GM23338 (cell line): ENCODE results near the gene NCAPH2. TPM values are rescaled to one million over a fixed set of nuclear protein-coding genes. Genes with fewer than 3 reads are reported as not detected.

Experiments
- ATAC-seq: fragments of 200-7000 bp; cut with Tn5 transposase; 3 replicates; pipeline ENCODE4 v1.9.1; 2020
- DNase-seq: peaks from one replicate; pipeline ENCODE4 v3.0.0-alpha.2; 2015; ENCODE audit warnings: low spot score
- H2AFZ ChIP-seq: fragments of 200-600 bp; sonication (generic); 2 replicates; pipeline ENCODE4 v1.8.0; 2016; ENCODE audit warnings: antibody characterized with exemption, mild to moderate bottlenecking, moderate library complexity
- H3F3A ChIP-seq: fragments of 200-600 bp; sonication (generic); replicated peaks from 2 replicates; pipeline ENCODE4 v1.8.0; 2017; ENCODE audit warnings: antibody characterized with exemption, mixed run types, low read depth
- H3K27ac ChIP-seq: fragments of 200-600 bp; sonication (generic); 2 replicates; pipeline ENCODE4 v1.6.1; 2016; ENCODE audit warnings: low read depth
- H3K27me3 ChIP-seq: fragments of 200-600 bp; sonication (generic); 2 replicates; pipeline ENCODE4 v1.8.0; 2016; ENCODE audit warnings: mild to moderate bottlenecking, mixed run types, moderate library complexity; ENCODE audit not compliant: insufficient read depth
- H3K36me3 ChIP-seq: fragments of 200-600 bp; sonication (generic); 2 replicates; pipeline ENCODE4 v1.8.0; 2016; ENCODE audit warnings: mild to moderate bottlenecking; ENCODE audit not compliant: insufficient read depth
- H3K4me1 ChIP-seq: fragments of 200-600 bp; sonication (generic); 2 replicates; pipeline ENCODE4 v1.8.0; 2016; ENCODE audit warnings: mild to moderate bottlenecking, moderate library complexity; ENCODE audit not compliant: insufficient read depth
- H3K4me2 ChIP-seq: fragments of 200-600 bp; sonication (generic); 2 replicates; pipeline ENCODE4 v1.7.1; 2017; ENCODE audit warnings: mixed run types
- H3K4me3 ChIP-seq: fragments of 200-600 bp; sonication (generic); 2 replicates; pipeline ENCODE4 v1.6.1; 2016; ENCODE audit warnings: mixed run types
- H3K79me2 ChIP-seq: fragments of 200-600 bp; sonication (generic); replicated peaks from 2 replicates; pipeline ENCODE4 v1.8.0; 2017; ENCODE audit warnings: mild to moderate bottlenecking; ENCODE audit not compliant: insufficient read depth
- H3K9me2 ChIP-seq: fragments of 200-600 bp; sonication (generic); 2 replicates; pipeline ENCODE4 v1.8.0; 2017; ENCODE audit not compliant: insufficient read depth
- H4K20me1 ChIP-seq: fragments of 200-600 bp; sonication (generic); replicated peaks from 2 replicates; pipeline ENCODE4 v1.8.0; 2017; ENCODE audit warnings: mild to moderate bottlenecking; ENCODE audit not compliant: insufficient read depth
- H3K27ac Mint-ChIP-seq: 2 replicates; pipeline ENCODE4 v1.8.0; 2020; ENCODE audit warnings: inconsistent platforms, mild to moderate bottlenecking, moderate library complexity, mixed read lengths
- H3K27me3 Mint-ChIP-seq: 3 replicates; pipeline ENCODE4 v1.8.0; 2022; ENCODE audit warnings: low read depth, mild to moderate bottlenecking, moderate library complexity, mixed read lengths, inconsistent platforms; ENCODE audit not compliant: insufficient read depth, poor library complexity
- H3K36me3 Mint-ChIP-seq: 3 replicates; pipeline ENCODE4 v1.8.0; 2021; ENCODE audit warnings: low read depth, mild to moderate bottlenecking, inconsistent platforms, moderate library complexity, mixed read lengths
- H3K4me1 Mint-ChIP-seq: 3 replicates; pipeline ENCODE4 v1.8.0; 2020; ENCODE audit warnings: mild to moderate bottlenecking, inconsistent platforms, mixed read lengths
- H3K4me3 Mint-ChIP-seq: 3 replicates; pipeline ENCODE4 v1.8.0; 2021; ENCODE audit warnings: moderate library complexity, mild to moderate bottlenecking, inconsistent platforms, mixed read lengths
- H3K9me3 Mint-ChIP-seq: 3 replicates; pipeline ENCODE4 v1.8.0; 2020; ENCODE audit warnings: moderate library complexity, mild to moderate bottlenecking, inconsistent platforms, mixed read lengths
- EZH2 ChIP-seq: fragments of 200-600 bp; sonication (generic); IDR thresholded peaks from one replicate; pipeline ENCODE4 v1.8.0; 2017; ENCODE audit warnings: antibody characterized with exemption, mild to moderate bottlenecking, low read depth; ENCODE audit not compliant: unreplicated experiment
- ZNF331 ChIP-seq: fragments of 250-450 bp; sonication (Bioruptor Pico); IDR thresholded peaks from 2 replicates; pipeline ENCODE4 v1.5.0; 2020; ENCODE audit warnings: low read depth, mild to moderate bottlenecking, moderate library complexity
- polyA plus RNA-seq: library from polyadenylated mRNA; unstranded; fragments of >200 nt; fragmentation: Nextera tagmentation; extraction: Ambion mirVana; gene quantifications from 2 replicates; pipeline ENCODE4 v1.2.1, GENCODE V29; 2016
- total RNA-seq: library from RNA; depleted of rRNA; stranded (reverse); fragments of >200 nt; shearing (Covaris generic); gene quantifications from 2 replicates; pipeline ENCODE4 v1.2.3, GENCODE V29; 2014
- TF ChIP-seq, protein P1 (sequence below): fragments of 250-450 bp; sonication (Bioruptor Pico); IDR thresholded peaks from 2 replicates; pipeline ENCODE4 v1.5.0; 2020; ENCODE audit warnings: mild to moderate bottlenecking, moderate library complexity
- TF ChIP-seq, protein P2 (sequence below), 2 experiments: fragments of 200-600 bp in 1 of 2; sonication (generic) in 1 of 2; conservative IDR thresholded peaks; 2 replicates each; pipeline versions ENCODE4 v1.5.1 to v1.6.1; 2016 to 2017; ENCODE audit warnings: antibody characterized with exemption in 2 of 2, low read depth in 2 of 2, mild to moderate bottlenecking in 2 of 2, moderate library complexity in 1 of 2

Gene NCAPH2
- total and polyA plus RNA-seq, 2 experiments from 2014 or later, result 52.2 to 76.1 TPM

DNA sequence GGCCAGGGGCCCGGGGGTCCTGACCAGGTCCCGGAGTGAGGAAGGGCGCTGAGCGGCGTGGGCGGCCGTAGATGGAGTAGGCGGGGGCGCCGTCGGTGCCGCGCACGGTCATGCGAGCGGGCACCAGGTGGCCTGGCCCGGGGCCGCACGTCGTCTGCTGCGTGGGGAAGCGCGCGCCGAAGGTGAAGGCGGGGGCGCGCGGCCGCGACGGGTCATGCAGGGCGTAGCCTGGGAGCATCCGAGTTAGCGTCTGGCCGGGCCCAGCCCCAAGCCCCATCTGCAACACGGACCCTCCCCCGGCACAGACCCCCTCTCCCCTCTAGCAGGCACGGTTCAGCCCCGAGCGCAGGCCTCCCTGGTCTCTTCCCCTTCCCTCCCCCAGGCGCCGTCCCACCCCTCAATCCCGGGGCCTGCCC, 23.5 kb downstream of the NCAPH2 start (continued):
- TF ChIP-seq, protein P1, sequence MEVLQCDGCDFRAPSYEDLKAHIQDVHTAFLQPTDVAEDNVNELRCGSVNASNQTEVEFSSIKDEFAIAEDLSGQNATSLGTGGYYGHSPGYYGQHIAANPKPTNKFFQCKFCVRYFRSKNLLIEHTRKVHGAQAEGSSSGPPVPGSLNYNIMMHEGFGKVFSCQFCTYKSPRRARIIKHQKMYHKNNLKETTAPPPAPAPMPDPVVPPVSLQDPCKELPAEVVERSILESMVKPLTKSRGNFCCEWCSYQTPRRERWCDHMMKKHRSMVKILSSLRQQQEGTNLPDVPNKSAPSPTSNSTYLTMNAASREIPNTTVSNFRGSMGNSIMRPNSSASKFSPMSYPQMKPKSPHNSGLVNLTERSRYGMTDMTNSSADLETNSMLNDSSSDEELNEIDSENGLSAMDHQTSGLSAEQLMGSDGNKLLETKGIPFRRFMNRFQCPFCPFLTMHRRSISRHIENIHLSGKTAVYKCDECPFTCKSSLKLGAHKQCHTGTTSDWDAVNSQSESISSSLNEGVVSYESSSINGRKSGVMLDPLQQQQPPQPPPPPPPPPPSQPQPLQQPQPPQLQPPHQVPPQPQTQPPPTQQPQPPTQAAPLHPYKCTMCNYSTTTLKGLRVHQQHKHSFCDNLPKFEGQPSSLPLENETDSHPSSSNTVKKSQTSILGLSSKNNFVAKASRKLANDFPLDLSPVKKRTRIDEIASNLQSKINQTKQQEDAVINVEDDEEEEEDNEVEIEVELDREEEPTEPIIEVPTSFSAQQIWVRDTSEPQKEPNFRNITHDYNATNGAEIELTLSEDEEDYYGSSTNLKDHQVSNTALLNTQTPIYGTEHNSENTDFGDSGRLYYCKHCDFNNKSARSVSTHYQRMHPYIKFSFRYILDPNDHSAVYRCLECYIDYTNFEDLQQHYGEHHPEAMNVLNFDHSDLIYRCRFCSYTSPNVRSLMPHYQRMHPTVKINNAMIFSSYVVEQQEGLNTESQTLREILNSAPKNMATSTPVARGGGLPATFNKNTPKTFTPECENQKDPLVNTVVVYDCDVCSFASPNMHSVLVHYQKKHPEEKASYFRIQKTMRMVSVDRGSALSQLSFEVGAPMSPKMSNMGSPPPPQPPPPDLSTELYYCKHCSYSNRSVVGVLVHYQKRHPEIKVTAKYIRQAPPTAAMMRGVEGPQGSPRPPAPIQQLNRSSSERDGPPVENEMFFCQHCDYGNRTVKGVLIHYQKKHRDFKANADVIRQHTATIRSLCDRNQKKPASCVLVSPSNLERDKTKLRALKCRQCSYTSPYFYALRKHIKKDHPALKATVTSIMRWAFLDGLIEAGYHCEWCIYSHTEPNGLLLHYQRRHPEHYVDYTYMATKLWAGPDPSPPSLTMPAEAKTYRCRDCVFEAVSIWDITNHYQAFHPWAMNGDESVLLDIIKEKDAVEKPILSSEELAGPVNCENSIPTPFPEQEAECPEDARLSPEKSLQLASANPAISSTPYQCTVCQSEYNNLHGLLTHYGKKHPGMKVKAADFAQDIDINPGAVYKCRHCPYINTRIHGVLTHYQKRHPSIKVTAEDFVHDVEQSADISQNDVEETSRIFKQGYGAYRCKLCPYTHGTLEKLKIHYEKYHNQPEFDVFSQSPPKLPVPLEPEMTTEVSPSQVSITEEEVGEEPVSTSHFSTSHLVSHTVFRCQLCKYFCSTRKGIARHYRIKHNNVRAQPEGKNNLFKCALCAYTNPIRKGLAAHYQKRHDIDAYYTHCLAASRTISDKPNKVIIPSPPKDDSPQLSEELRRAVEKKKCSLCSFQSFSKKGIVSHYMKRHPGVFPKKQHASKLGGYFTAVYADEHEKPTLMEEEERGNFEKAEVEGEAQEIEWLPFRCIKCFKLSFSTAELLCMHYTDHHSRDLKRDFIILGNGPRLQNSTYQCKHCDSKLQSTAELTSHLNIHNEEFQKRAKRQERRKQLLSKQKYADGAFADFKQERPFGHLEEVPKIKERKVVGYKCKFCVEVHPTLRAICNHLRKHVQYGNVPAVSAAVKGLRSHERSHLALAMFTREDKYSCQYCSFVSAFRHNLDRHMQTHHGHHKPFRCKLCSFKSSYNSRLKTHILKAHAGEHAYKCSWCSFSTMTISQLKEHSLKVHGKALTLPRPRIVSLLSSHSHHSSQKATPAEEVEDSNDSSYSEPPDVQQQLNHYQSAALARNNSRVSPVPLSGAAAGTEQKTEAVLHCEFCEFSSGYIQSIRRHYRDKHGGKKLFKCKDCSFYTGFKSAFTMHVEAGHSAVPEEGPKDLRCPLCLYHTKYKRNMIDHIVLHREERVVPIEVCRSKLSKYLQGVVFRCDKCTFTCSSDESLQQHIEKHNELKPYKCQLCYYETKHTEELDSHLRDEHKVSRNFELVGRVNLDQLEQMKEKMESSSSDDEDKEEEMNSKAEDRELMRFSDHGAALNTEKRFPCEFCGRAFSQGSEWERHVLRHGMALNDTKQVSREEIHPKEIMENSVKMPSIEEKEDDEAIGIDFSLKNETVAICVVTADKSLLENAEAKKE (CRISPR knock-in tag), result no peak

DNA sequence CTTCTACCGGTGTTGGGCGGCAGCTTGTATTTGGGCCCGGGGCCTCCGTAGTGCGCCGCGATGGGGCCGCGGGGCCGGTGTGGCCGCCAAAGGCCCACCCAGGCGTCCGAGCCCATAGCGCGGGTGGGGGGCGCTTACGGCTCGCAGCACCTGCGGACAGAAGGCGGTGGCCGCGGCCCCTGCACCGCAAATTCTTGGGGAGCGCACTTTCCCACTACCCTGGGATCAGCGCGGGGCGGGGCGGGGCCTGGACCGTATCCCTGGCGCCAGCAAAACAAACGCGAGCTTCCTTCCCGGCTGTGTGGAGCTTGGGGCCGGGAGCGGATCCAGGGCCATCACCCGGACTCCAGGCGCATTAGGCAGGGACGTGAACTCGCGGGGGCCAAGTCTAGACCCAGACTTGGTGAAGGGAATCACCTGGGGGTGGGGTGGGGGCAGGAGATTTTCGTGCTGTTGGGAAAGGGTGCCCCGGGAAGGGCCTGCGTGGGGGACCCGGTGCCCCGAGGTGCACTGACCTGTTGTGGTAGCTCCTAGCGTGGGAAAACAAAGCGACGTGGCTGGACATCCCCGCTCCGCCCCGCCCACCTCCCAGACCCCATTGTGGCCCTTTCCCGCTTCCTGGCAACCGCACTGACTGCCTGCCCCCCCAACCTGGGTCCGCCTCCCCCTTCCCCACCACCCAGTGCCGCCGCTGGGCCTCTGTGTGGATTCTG, 24.1 kb downstream of the NCAPH2 start:
- 0 out of 2 replicates have a peak, but pooled peaks cover 4% of the 10 kb centered on the region for H3K4me1 ChIP-seq
- no peaks in the 10 kb centered on the region for H3K36me3 ChIP-seq
- H3K9me2 ChIP-seq, result no peaks in the 10 kb centered on the region
- Mint-ChIP-seq H3K9me3 (no peaks in the 10 kb centered on the region; the same call in 2 of the 3 replicates), H3K27ac (no peak overlapping the region), H3K27me3 (peaks cover 73% of the 10 kb centered on the region), H3K4me1 (peaks cover 5% of the 10 kb centered on the region; the same call in 2 of the 3 replicates), H3K36me3 (no peaks in the 10 kb centered on the region), H3K4me3 (peak overlapping the region; percentile 62)
- TF ChIP-seq ZNF331 (CRISPR knock-in tag) (no peak), EZH2 (peak; percentile 57)
- TF ChIP-seq, protein P2, sequence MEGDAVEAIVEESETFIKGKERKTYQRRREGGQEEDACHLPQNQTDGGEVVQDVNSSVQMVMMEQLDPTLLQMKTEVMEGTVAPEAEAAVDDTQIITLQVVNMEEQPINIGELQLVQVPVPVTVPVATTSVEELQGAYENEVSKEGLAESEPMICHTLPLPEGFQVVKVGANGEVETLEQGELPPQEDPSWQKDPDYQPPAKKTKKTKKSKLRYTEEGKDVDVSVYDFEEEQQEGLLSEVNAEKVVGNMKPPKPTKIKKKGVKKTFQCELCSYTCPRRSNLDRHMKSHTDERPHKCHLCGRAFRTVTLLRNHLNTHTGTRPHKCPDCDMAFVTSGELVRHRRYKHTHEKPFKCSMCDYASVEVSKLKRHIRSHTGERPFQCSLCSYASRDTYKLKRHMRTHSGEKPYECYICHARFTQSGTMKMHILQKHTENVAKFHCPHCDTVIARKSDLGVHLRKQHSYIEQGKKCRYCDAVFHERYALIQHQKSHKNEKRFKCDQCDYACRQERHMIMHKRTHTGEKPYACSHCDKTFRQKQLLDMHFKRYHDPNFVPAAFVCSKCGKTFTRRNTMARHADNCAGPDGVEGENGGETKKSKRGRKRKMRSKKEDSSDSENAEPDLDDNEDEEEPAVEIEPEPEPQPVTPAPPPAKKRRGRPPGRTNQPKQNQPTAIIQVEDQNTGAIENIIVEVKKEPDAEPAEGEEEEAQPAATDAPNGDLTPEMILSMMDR (conservative IDR thresholded peaks at IDR 0.05; ENCODE audit: low read depth in 2 of 2), result no peak
- TF ChIP-seq, protein P1 (CRISPR knock-in tag), result no peak
- H2AFZ ChIP-seq, result peak overlapping the region; percentile 83; the same call in 1 of the 2 replicates
- H3F3A ChIP-seq, result no peaks in the 10 kb centered on the region; the same call in 1 of the 2 replicates
- H3K27me3 ChIP-seq, result peaks cover 77% of the 10 kb centered on the region
- no peaks in the 10 kb centered on the region; the same call in none of the 2 replicates for H4K20me1 ChIP-seq
- H3K4me2 ChIP-seq, result peak overlapping the region; percentile 87
- DNase-seq (peak; percentile 76), ATAC-seq (peak; percentile 53)
- no peaks in the 10 kb centered on the region for H3K79me2 ChIP-seq
- H3K27ac ChIP-seq, result no peak overlapping the region
- H3K4me3 ChIP-seq, result peak overlapping the region; percentile 66
